ENCODE data around the gene PTPRO. TPM values are rescaled to one million over a fixed set of nuclear protein-coding genes. Genes with fewer than 3 reads are reported as not detected.

PTPRO gene
- total RNA-seq, 1 experiment from 2014 or later, result 0.52 TPM

DNA sequence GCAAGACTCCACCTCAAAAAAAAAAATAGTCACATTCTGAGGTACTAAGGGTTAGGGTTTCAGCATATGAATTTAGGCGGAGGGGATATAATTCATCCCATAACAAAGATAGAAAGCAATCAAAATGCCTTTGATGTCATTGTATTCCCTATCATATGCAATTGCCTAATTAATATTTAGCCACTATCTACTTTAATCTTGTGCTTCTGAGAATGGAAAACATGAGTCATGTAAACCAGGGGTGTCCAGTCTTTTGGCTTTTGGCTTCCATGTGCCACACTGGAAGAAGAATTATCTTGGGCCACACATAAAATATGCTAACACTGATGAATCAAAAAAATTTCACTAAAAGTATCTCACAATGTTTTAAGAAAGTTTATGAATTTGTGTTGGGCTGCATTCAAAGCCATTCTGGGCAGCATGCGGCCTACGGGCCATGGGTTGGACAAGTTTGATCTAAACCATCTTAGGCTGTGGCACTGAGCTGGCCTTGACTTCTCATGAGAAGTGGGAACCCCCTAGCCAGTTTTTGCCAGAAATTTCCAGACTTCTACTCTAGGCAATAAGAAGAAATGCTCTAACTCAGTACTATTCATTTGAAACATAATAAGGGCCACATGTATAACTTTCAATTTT is 219.8 kb downstream of the PTPRO start:
- TF ChIP-seq, protein P1, sequence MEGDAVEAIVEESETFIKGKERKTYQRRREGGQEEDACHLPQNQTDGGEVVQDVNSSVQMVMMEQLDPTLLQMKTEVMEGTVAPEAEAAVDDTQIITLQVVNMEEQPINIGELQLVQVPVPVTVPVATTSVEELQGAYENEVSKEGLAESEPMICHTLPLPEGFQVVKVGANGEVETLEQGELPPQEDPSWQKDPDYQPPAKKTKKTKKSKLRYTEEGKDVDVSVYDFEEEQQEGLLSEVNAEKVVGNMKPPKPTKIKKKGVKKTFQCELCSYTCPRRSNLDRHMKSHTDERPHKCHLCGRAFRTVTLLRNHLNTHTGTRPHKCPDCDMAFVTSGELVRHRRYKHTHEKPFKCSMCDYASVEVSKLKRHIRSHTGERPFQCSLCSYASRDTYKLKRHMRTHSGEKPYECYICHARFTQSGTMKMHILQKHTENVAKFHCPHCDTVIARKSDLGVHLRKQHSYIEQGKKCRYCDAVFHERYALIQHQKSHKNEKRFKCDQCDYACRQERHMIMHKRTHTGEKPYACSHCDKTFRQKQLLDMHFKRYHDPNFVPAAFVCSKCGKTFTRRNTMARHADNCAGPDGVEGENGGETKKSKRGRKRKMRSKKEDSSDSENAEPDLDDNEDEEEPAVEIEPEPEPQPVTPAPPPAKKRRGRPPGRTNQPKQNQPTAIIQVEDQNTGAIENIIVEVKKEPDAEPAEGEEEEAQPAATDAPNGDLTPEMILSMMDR (conservative IDR thresholded peaks at IDR 0.05), result no peak
- no peak overlapping the region for H3K27ac Mint-ChIP-seq
- no CpG with 5 or more reads among the region's 3 CpGs for WGBS (ENCODE audit: extremely low coverage, insufficient read length, low lambda C conversion rate)

More for the DNA sequence above, 219.8 kb downstream of the PTPRO start:
- H3K79me2 ChIP-seq (ENCODE audit: insufficient read depth, low read length), result no peaks in the 10 kb centered on the region
- no peak for DNase-seq
- H3K27me3 Mint-ChIP-seq (ENCODE audit: low read depth), result peaks cover 2% of the 10 kb centered on the region; the same call in 1 of the 2 replicates
- no peak overlapping the region for H2BK20ac ChIP-seq (ENCODE audit: low read depth, low read length, poor library complexity, severe bottlenecking)
- no peaks in the 10 kb centered on the region for H3K4me1 ChIP-seq (ENCODE audit: insufficient read depth, low read length)
- H4K20me1 ChIP-seq (ENCODE audit: control insufficient read depth, insufficient read depth, insufficient read length), result no peaks in the 10 kb centered on the region
- H3K4me3 Mint-ChIP-seq, result no peak overlapping the region
- no peak overlapping the region for H3K4ac ChIP-seq (ENCODE audit: low read depth, low read length)
- no peak overlapping the region for H3K23ac ChIP-seq (ENCODE audit: insufficient read length, low read depth, low read length)
- no peak overlapping the region for H4K5ac ChIP-seq (ENCODE audit: insufficient read length, low read depth, low read length)
- H2AFZ ChIP-seq (ENCODE audit: low read length), result no peak overlapping the region
- H3K27ac ChIP-seq (ENCODE audit: insufficient read length, low read depth, low read length), result no peak overlapping the region
- no peak overlapping the region for H3K14ac ChIP-seq (ENCODE audit: insufficient read depth, low read length)
- no peak overlapping the region for H3K56ac ChIP-seq (ENCODE audit: insufficient read length, low read depth, low read length)
- H3K79me1 ChIP-seq (ENCODE audit: insufficient read depth, low read depth, low read length, poor library complexity, severe bottlenecking), result no peaks in the 10 kb centered on the region
- H2BK15ac ChIP-seq (ENCODE audit: low read depth, low read length), result no peak overlapping the region
- H3K36me3 Mint-ChIP-seq (ENCODE audit: insufficient read depth in 1 of 3, low read depth in 3 of 3), result no peaks in the 10 kb centered on the region
- no peak overlapping the region for H3K9ac ChIP-seq (ENCODE audit: extremely low read depth, insufficient read length, low read length)
- H2BK5ac ChIP-seq (ENCODE audit: insufficient read length, low read length), result no peak overlapping the region
- H3K9me3 Mint-ChIP-seq, result no peaks in the 10 kb centered on the region
- no peak overlapping the region for H2BK120ac ChIP-seq (ENCODE audit: low read depth, low read length, poor library complexity, severe bottlenecking)
- no peaks in the 10 kb centered on the region for H3K23me2 ChIP-seq (ENCODE audit: insufficient read length, low read depth, low read length, poor library complexity, severe bottlenecking)
- H2BK12ac ChIP-seq (ENCODE audit: insufficient read length, low read depth, low read length), result no peak overlapping the region
- no peak overlapping the region for H4K8ac ChIP-seq (replicated peaks; ENCODE audit: insufficient read length, low read depth, low read length)
- H3K9me3 ChIP-seq (ENCODE audit: control insufficient read depth, low read depth, low read length), result no peaks in the 10 kb centered on the region
- no peak overlapping the region for H3T11ph ChIP-seq (ENCODE audit: low read length)
- no peaks in the 10 kb centered on the region for H3K4me1 Mint-ChIP-seq
- no peak overlapping the region for H4K91ac ChIP-seq (ENCODE audit: insufficient read length, low read depth, low read length)
- no peak overlapping the region for H3K18ac ChIP-seq (ENCODE audit: insufficient read length, low read depth, low read length)
- H3K27me3 ChIP-seq (ENCODE audit: insufficient read depth, low read length), result no peaks in the 10 kb centered on the region
- H3K4me2 ChIP-seq (ENCODE audit: insufficient read depth, insufficient read length, low read length), result no peak overlapping the region
- H2AK5ac ChIP-seq (ENCODE audit: insufficient read length, low read length), result no peak overlapping the region

Data from H9 (cell line).